NK-92 treated with Interleukin-12 subunit alpha and Interleukin-12 subunit beta, amount 100 ng/mL, for 24 hours (cell line): Measurements from ENCODE around the gene CCDC33.

ENCODE experiments used
- DNase-seq: peaks from one replicate; lab custom pipeline; 2025; lab: John Stamatoyannopoulos, UW

Gene CCDC33

GRCh38 chr15:74208901-74209559 is 27.1 kb upstream of the CCDC33 start:
- DNase-seq = no peak

DNA sequence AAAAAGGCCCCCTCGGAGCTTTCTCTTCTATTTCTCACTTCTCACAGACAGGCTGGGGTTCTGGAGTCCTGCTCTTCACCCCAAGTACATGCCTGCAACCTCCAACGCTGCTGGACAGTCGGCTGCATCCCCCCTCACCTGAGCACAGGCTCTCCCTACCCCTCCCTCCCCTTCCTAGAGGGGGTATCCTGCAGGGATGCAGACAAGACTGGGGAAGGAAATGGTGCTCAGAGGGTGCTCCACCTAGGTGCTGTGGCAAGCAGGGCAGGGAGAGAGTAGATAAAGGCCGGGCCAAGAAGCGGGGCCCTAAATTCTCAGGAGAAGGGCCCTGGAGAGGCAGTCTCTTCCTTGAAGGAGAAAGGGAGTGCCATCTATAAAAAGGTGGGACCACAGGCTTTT is 26.6 kb upstream of the CCDC33 start:
- no peak for DNase-seq

- no peak for DNase-seq
Observed at GRCh38 chr15:74209997-74210671, 26.0 kb upstream of the CCDC33 start.

- DNase-seq = no peak
Observed at GRCh38 chr15:74210729-74211128, 25.4 kb upstream of the CCDC33 start.

GRCh38 chr15:74211656-74212055 is 24.5 kb upstream of the CCDC33 start:
- no peak for DNase-seq

DNA sequence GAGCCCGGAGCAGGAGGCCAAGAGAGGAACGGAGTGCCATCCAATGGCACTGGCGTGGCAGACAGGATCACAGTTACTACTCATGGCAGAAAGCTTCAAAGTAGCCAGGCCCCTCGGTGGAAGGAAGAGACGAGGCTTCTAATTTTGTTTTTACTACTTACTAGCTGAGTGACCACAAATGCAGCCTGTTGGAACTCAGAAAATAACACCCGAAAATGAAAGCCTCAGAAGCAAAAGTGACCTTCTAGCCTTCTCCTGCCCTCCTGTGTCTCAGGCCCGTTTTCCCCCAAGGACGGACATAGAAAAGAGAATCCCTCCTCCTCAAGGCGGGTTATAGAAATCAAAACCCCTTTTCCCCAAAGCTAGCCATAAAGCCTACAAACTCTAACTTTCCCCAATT is 23.6 kb upstream of the CCDC33 start:
- no peak for DNase-seq

DNA sequence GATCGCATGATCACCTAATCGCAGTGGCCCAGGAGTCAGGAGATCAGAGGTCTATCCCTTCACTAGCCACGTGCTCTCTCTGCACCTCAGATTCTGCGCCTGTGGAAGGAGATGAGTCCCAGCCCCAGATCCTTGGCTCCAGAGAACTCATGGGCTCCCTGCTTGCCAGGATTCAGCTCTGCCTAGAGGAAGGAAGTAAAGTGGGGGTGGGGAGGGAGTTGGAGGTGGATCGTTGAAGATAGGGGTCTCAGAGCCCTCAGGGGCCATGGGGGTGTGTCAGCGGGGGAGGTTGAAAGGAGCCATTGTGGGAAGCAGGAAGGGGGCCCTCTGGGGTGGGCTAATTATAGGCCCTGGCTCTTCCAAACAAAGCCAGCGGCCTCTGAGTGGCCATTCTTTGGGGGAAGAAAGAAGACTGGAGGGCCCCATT is 22.3 kb upstream of the CCDC33 start:
- no peak for DNase-seq

DNA sequence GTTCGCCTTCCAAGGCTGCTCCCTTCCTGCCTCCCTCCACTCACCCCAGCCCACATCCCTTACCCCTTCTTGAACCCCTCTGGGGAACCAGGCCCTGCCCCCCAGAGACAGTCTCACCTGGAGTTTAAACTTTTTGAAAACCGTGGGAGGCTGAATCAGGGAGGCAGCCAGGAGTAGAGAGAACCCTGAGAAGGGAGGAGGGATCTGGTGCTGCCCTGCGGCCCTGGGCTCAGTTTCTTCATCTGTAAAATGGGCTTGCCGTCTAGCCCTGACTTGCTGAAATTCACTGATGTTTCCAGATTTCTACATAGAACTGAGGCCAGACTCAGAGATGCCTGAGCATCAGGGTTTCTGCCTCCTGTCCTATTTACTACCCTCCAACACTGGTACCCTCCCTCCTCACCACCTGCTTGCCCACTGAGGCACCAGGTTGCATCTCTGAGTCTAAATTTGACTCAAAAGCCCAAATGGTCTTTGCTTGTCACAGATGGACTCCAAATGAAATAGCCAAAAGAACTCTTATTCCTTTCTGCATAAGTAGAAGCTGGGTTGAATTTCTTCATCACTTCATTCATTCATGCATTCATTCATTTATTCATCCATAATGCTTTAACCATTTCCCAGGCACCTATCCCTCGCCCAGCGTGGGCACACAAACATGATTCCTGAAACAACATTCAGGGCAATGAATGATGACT is 21.7 kb upstream of the CCDC33 start:
- no peak for DNase-seq

GRCh38 chr15:74215958-74216357 is 20.2 kb upstream of the CCDC33 start:
- DNase-seq = no peak

- no peak for DNase-seq
Observed at GRCh38 chr15:74216949-74217348, 19.2 kb upstream of the CCDC33 start.

- DNase-seq = no peak
Observed at GRCh38 chr15:74217907-74218885, 17.9 kb upstream of the CCDC33 start.

- DNase-seq = no peak
Observed at GRCh38 chr15:74220475-74221248, 15.5 kb upstream of the CCDC33 start.

- DNase-seq = no peak
Observed at GRCh38 chr15:74221399-74222239, 14.5 kb upstream of the CCDC33 start.

DNA sequence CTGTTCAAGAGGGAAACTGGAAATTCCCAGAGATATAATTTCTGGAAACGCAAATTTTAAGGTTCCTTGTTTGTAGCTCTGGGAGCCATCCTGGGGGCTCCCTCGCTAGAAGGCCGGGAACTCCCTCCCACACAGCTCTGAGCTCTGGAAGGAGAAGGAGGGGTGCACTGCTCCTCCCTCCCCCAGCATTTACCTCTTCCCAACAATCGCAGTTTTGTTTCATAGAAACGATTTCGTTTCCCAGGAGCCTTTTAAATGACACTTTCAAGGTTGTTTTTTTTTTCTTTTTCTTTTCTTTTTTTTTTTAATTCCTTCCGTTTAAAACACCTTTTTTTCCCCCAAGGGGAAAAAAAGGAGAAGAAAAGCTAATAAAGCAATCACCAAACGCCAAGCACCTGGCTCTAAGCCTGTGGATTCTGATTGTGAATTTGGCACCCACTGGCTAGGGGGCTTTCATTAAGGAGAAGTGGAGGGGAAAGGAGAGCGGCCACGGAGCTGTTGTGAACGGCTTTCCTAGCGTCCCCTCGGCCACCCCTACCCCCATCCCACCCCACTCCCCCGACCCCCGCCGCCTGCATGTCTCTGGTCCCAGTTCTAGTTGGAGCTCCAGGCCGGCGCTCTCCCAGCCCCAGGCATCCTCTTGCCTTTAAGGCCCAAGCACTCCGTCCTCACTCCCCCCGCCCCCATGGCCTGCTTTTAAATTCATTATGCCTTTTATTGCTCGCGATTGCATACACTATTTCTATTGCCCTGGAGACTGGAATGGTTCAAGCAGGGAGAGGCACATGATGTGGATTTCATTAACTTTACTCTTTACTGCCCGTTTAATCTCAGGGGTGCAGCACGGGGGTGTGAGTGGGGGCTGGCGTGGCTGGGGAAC is 13.6 kb upstream of the CCDC33 start:
- DNase-seq = no peak

DNA sequence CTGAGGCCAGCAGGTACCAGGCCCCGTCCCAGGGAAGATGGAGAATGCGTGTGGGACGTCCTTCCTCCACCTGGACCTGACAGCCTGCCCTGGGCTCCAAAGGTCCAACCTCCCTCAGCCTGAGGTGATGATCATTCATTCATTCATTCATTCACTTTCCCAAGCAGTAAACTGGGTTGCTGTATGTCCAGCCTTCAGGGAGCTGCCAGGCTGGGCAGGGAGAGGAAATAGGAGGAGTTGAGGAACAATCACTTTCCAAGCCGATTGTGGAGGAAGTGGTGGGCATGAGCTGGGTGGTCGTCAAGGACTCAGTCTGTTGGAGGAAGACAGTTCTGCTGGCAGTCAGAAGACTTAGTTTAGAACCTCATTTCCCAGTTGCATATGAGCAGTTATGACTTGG is 10.2 kb upstream of the CCDC33 start:
- no peak for DNase-seq

DNA sequence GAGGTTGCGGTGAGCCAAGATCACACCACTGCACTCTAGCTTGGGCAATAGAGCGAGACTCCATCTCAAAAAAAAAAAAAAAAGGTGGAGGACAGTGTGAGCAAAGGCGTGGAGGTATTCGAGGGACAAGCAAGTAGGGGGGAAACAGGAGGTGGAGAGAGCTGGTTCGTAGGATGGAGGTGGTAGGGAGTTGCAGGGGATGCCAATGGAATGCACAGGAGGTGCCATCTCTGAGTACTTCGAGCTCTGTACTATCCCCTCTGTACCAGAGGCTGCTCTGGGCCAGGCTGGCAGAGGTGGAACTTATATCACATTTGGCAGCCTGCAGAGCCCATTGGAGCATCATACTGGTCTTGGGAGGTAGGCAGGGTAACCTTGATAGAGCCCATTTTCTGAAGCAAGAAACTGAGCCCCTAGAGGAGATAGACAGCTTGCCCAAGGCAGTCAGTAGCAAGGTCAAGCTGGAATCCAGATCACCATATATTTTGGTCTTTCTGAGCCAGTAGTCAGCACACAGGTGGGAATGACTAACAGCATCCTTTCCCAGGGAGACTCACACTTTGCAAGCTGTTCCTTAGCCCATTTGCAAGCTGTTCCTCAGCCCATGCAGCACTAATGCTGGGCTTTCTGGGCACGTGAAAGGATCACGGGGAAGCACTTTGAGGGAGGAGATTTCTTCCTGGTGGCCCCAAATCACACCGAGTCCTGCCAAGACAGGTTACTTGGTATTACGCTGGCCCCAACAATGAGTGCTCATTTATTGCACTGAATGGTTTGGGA is 9.2 kb upstream of the CCDC33 start:
- no peak for DNase-seq

- no peak for DNase-seq
Observed at GRCh38 chr15:74227968-74228722, 8.0 kb upstream of the CCDC33 start.

GRCh38 chr15:74228723-74229081 is 7.4 kb upstream of the CCDC33 start:
- DNase-seq = no peak
